ENCODE data around the gene ATXN10. TPM values are rescaled to one million over a fixed set of nuclear protein-coding genes. Genes with fewer than 3 reads are reported as not detected.

ATXN10 gene
- total and polyA plus RNA-seq, 2 experiments from 2014 or later = 109 to 216 TPM

- H3K79me2 ChIP-seq (ENCODE audit: insufficient read depth) = no peaks in the 10 kb centered on the region
- no peak overlapping the region for H3K4me3 ChIP-seq
- H3K27ac ChIP-seq = no peak overlapping the region
- H3K36me3 ChIP-seq (ENCODE audit: low read depth) = no peaks in the 10 kb centered on the region
- H3K9me2 ChIP-seq (ENCODE audit: insufficient read depth) = no peaks in the 10 kb centered on the region
- no peaks in the 10 kb centered on the region for H3F3A ChIP-seq (ENCODE audit: insufficient read depth)
- no peak overlapping the region for H2AFZ ChIP-seq
- H3K9ac ChIP-seq = no peak overlapping the region
- in situ Hi-C loops (cut with MboI) = loop anchor here (10.0 kb wide), 1 partner anchor 335 kb away; no protein-coding TSS in a partner anchor
- TF ChIP-seq EZH2phosphoT487 (IDR thresholded peaks at IDR 0.05; ENCODE audit: insufficient read depth, low read depth) (no peak), EZH2 (IDR thresholded peaks at IDR 0.05; ENCODE audit: insufficient read depth, poor library complexity, severe bottlenecking) (no peak)
- H3K4me1 ChIP-seq (ENCODE audit: insufficient read depth) = no peaks in the 10 kb centered on the region
- H3K4me2 ChIP-seq (ENCODE audit: unreplicated experiment) = no peak overlapping the region
- no peak for DNase-seq
- 93 to 97% methylated on average over 6 of the region's 6 CpGs for WGBS, 2 experiments (ENCODE audit: low coverage in 1 of 2, low lambda C conversion rate in 2 of 2, missing lambda C conversion rate in 2 of 2)
- H3K9me3 ChIP-seq (ENCODE audit: low read depth) = no peaks in the 10 kb centered on the region
- H3K27me3 ChIP-seq (replicated peaks; ENCODE audit: insufficient read depth) = no peaks in the 10 kb centered on the region
- no peaks in the 10 kb centered on the region for H4K20me1 ChIP-seq (ENCODE audit: insufficient read depth)
Measured at GRCh38 chr22:45649809-45650208, 21.8 kb upstream of the ATXN10 start.

GRCh38 chr22:45650721-45651120 lies 20.9 kb upstream of the ATXN10 start:
- no peak for DNase-seq
- H3F3A ChIP-seq (ENCODE audit: insufficient read depth) = no peaks in the 10 kb centered on the region
- in situ Hi-C loops (cut with MboI) = no loop called here
- no peak for TF ChIP-seq EZH2 (IDR thresholded peaks at IDR 0.05; ENCODE audit: insufficient read depth, poor library complexity, severe bottlenecking)
- no peak for TF ChIP-seq EZH2phosphoT487 (IDR thresholded peaks at IDR 0.05; ENCODE audit: insufficient read depth, low read depth)
- no peaks in the 10 kb centered on the region for H3K36me3 ChIP-seq (ENCODE audit: low read depth)
- no peaks in the 10 kb centered on the region for H3K9me2 ChIP-seq (ENCODE audit: insufficient read depth)
- H3K27me3 ChIP-seq (replicated peaks; ENCODE audit: insufficient read depth) = no peaks in the 10 kb centered on the region
- H3K9ac ChIP-seq = no peak overlapping the region
- no peaks in the 10 kb centered on the region for H3K79me2 ChIP-seq (ENCODE audit: insufficient read depth)
- no peaks in the 10 kb centered on the region for H3K9me3 ChIP-seq (ENCODE audit: low read depth)
- no peak overlapping the region for H2AFZ ChIP-seq
- 86 to 88% methylated on average over 12 of the region's 12 CpGs for WGBS, 2 experiments (ENCODE audit: low coverage in 1 of 2, low lambda C conversion rate in 2 of 2, missing lambda C conversion rate in 2 of 2)
- no peak overlapping the region for H3K4me3 ChIP-seq
- no peaks in the 10 kb centered on the region for H3K4me1 ChIP-seq (ENCODE audit: insufficient read depth)
- H3K27ac ChIP-seq = no peak overlapping the region
- no peaks in the 10 kb centered on the region for H4K20me1 ChIP-seq (ENCODE audit: insufficient read depth)
- H3K4me2 ChIP-seq (ENCODE audit: unreplicated experiment) = no peak overlapping the region

- no peaks in the 10 kb centered on the region for H3K9me2 ChIP-seq (ENCODE audit: insufficient read depth)
- no peak overlapping the region for H2AFZ ChIP-seq
- no peaks in the 10 kb centered on the region for H3K36me3 ChIP-seq (ENCODE audit: low read depth)
- no peaks in the 10 kb centered on the region for H3K4me1 ChIP-seq (ENCODE audit: insufficient read depth)
- no peaks in the 10 kb centered on the region for H3F3A ChIP-seq (ENCODE audit: insufficient read depth)
- H4K20me1 ChIP-seq (ENCODE audit: insufficient read depth) = no peaks in the 10 kb centered on the region
- H3K27ac ChIP-seq = no peak overlapping the region
- H3K27me3 ChIP-seq (replicated peaks; ENCODE audit: insufficient read depth) = no peaks in the 10 kb centered on the region
- H3K79me2 ChIP-seq (ENCODE audit: insufficient read depth) = no peaks in the 10 kb centered on the region
- TF ChIP-seq EZH2phosphoT487 (IDR thresholded peaks at IDR 0.05; ENCODE audit: insufficient read depth, low read depth) = no peak
- no peak for TF ChIP-seq EZH2 (IDR thresholded peaks at IDR 0.05; ENCODE audit: insufficient read depth, poor library complexity, severe bottlenecking)
- no peak for DNase-seq
- no peak overlapping the region for H3K4me3 ChIP-seq
- 86 to 91% methylated on average over 11 of the region's 11 CpGs for WGBS, 2 experiments (ENCODE audit: low coverage in 1 of 2, low lambda C conversion rate in 2 of 2, missing lambda C conversion rate in 2 of 2)
- no peaks in the 10 kb centered on the region for H3K9me3 ChIP-seq (ENCODE audit: low read depth)
- H3K9ac ChIP-seq = no peak overlapping the region
- in situ Hi-C loops (cut with MboI) = no loop called here
- H3K4me2 ChIP-seq (ENCODE audit: unreplicated experiment) = no peak overlapping the region
Measured at GRCh38 chr22:45651931-45652528, 19.6 kb upstream of the ATXN10 start.

GRCh38 chr22:45656577-45656976 lies 15.1 kb upstream of the ATXN10 start:
- no peak overlapping the region for H3K27ac ChIP-seq
- 95 to 97% methylated on average over 2 of the region's 2 CpGs for WGBS, 2 experiments (ENCODE audit: low coverage in 1 of 2, low lambda C conversion rate in 2 of 2, missing lambda C conversion rate in 2 of 2)
- H3K36me3 ChIP-seq (ENCODE audit: low read depth) = no peaks in the 10 kb centered on the region
- H2AFZ ChIP-seq = no peak overlapping the region
- H3K4me2 ChIP-seq (ENCODE audit: unreplicated experiment) = no peak overlapping the region
- H3K4me3 ChIP-seq = no peak overlapping the region
- H3K9ac ChIP-seq = no peak overlapping the region
- no peaks in the 10 kb centered on the region for H3K27me3 ChIP-seq (replicated peaks; ENCODE audit: insufficient read depth)
- no peaks in the 10 kb centered on the region for H3K4me1 ChIP-seq (ENCODE audit: insufficient read depth)
- TF ChIP-seq EZH2phosphoT487 (IDR thresholded peaks at IDR 0.05; ENCODE audit: insufficient read depth, low read depth) = no peak
- no peaks in the 10 kb centered on the region for H4K20me1 ChIP-seq (ENCODE audit: insufficient read depth)
- no peak for DNase-seq
- no peaks in the 10 kb centered on the region for H3K9me2 ChIP-seq (ENCODE audit: insufficient read depth)
- H3K79me2 ChIP-seq (ENCODE audit: insufficient read depth) = no peaks in the 10 kb centered on the region
- H3F3A ChIP-seq (ENCODE audit: insufficient read depth) = no peaks in the 10 kb centered on the region
- in situ Hi-C loops (cut with MboI) = no loop called here
- H3K9me3 ChIP-seq (ENCODE audit: low read depth) = no peaks in the 10 kb centered on the region

GRCh38 chr22:45657701-45658100 lies 13.9 kb upstream of the ATXN10 start:
- TF ChIP-seq EZH2 (IDR thresholded peaks at IDR 0.05; ENCODE audit: insufficient read depth, poor library complexity, severe bottlenecking) = no peak
- no peak for TF ChIP-seq EZH2phosphoT487 (IDR thresholded peaks at IDR 0.05; ENCODE audit: insufficient read depth, low read depth)
- H3F3A ChIP-seq (ENCODE audit: insufficient read depth) = no peaks in the 10 kb centered on the region
- no peaks in the 10 kb centered on the region for H4K20me1 ChIP-seq (ENCODE audit: insufficient read depth)
- H2AFZ ChIP-seq = no peak overlapping the region
- H3K79me2 ChIP-seq (ENCODE audit: insufficient read depth) = no peaks in the 10 kb centered on the region
- no peaks in the 10 kb centered on the region for H3K9me3 ChIP-seq (ENCODE audit: low read depth)
- no peak overlapping the region for H3K9ac ChIP-seq
- no peaks in the 10 kb centered on the region for H3K9me2 ChIP-seq (ENCODE audit: insufficient read depth)
- 87 to 90% methylated on average over 4 of the region's 4 CpGs for WGBS, 2 experiments (ENCODE audit: low coverage in 1 of 2, low lambda C conversion rate in 2 of 2, missing lambda C conversion rate in 2 of 2)
- in situ Hi-C loops (cut with MboI) = no loop called here
- H3K27ac ChIP-seq = no peak overlapping the region
- no peak overlapping the region for H3K4me3 ChIP-seq
- H3K4me2 ChIP-seq (ENCODE audit: unreplicated experiment) = no peak overlapping the region
- H3K36me3 ChIP-seq (ENCODE audit: low read depth) = no peaks in the 10 kb centered on the region
- DNase-seq = no peak
- no peaks in the 10 kb centered on the region for H3K4me1 ChIP-seq (ENCODE audit: insufficient read depth)
- no peaks in the 10 kb centered on the region for H3K27me3 ChIP-seq (replicated peaks; ENCODE audit: insufficient read depth)
